Endothelial cell of umbilical vein (primary cell): Measurements from ENCODE around the gene SPATA18. TPM values are rescaled to one million over a fixed set of nuclear protein-coding genes. Genes with fewer than 3 reads are reported as not detected.

Experiments
- BruUV-seq: library from RNA; stranded (reverse); fragments of 400-500 nt; replicated peaks from 2 replicates; lab custom pipeline; 2021; lab: Mats Ljungman, UMichigan
- CTCF ChIA-PET: fragments of 300-600, 350-600 bp; sonication (Branson Sonifier 250); formaldehyde crosslinking; loops from one replicate; lab custom pipeline; 2021; ENCODE audit warnings: antibody characterized with exemption, inconsistent platforms; lab: Charles Lee
- POLR2A ChIA-PET: fragments of 300-600, 350-600 bp; sonication (Branson Sonifier 250); formaldehyde crosslinking; loops from one replicate; lab custom pipeline; 2021; ENCODE audit warnings: antibody characterized with exemption, inconsistent platforms; lab: Charles Lee
- DNase-seq: peaks from one replicate; pipeline ENCODE4 v3.0.0-alpha.2; 2011; ENCODE audit warnings: low read depth, low spot score
- FAIRE-seq: peaks from 2 replicates; lab custom pipeline; 2011; peaks lifted over from hg19 to GRCh38; lab: Jason Lieb, UNC
- H2AFZ ChIP-seq: 2 replicates; pipeline ENCODE4 v1.6.0; 2012; ENCODE audit warnings: low read depth, low read length, control low read depth, inconsistent platforms
- H3K27ac ChIP-seq: 2 replicates; pipeline ENCODE4 v1.5.1; 2011; ENCODE audit warnings: low read depth, mild to moderate bottlenecking, control low read depth, low read length, moderate library complexity; ENCODE audit not compliant: insufficient read depth
- H3K27me3 ChIP-seq, 2 experiments: 2 replicates each; pipeline versions ENCODE4 v1.6.0 to v1.6.1; 2011; ENCODE audit warnings: low read length in 2 of 2, mixed read lengths in 1 of 2; ENCODE audit not compliant: control insufficient read depth in 2 of 2, insufficient read depth in 2 of 2
- H3K36me3 ChIP-seq, 2 experiments: 2 replicates in 1 of 2; 3 replicates in 1 of 2; pipeline ENCODE4 v1.5.1; 2011; ENCODE audit warnings: low read length in 2 of 2, mild to moderate bottlenecking in 1 of 2, moderate library complexity in 1 of 2; ENCODE audit not compliant: control insufficient read depth in 2 of 2, insufficient read depth in 2 of 2; ENCODE audit errors: extremely low read depth in 1 of 2
- H3K4me1 ChIP-seq: 3 replicates; pipeline ENCODE4 v1.5.1; 2011; ENCODE audit warnings: mild to moderate bottlenecking, low read length; ENCODE audit not compliant: control insufficient read depth, insufficient read depth; ENCODE audit errors: extremely low read depth
- H3K4me2 ChIP-seq: 2 replicates; pipeline ENCODE4 v1.6.1; 2011; ENCODE audit warnings: low read length, control low read depth, mixed read lengths; ENCODE audit not compliant: insufficient read depth
- H3K4me3 ChIP-seq, 3 experiments: fragments of 200-600 bp in 1 of 3; sonication (generic), shearing (Covaris generic) in 1 of 3; replicated peaks in 1 of 3; 2 replicates each; pipeline ENCODE4 v1.5.1; 2011 to 2016; ENCODE audit warnings: control low read depth in 3 of 3, low read length in 3 of 3, mild to moderate bottlenecking in 2 of 3, inconsistent platforms in 1 of 3, low read depth in 1 of 3, moderate library complexity in 1 of 3; ENCODE audit not compliant: insufficient read depth in 1 of 3
- H3K79me2 ChIP-seq: 2 replicates; pipeline ENCODE4 v1.6.0; 2012; ENCODE audit warnings: low read length, inconsistent platforms; ENCODE audit not compliant: control insufficient read depth, insufficient read depth
- H3K9ac ChIP-seq: replicated peaks from 2 replicates; pipeline ENCODE3; 2011; ENCODE audit warnings: low read length, control low read depth; ENCODE audit not compliant: insufficient read depth; ENCODE audit errors: extremely low read depth
- H3K9me1 ChIP-seq: replicated peaks from 3 replicates; pipeline ENCODE4 v1.6.0; 2011; ENCODE audit warnings: mild to moderate bottlenecking, low read length; ENCODE audit not compliant: control insufficient read depth, insufficient read depth; ENCODE audit errors: extremely low read depth
- H3K9me3 ChIP-seq: replicated peaks from 2 replicates; pipeline ENCODE4 v1.5.1; 2012; ENCODE audit warnings: low read length, inconsistent platforms; ENCODE audit not compliant: control insufficient read depth, insufficient read depth
- H4K20me1 ChIP-seq: replicated peaks from 2 replicates; pipeline ENCODE3; 2011; ENCODE audit warnings: mild to moderate bottlenecking, low read length; ENCODE audit not compliant: control insufficient read depth, insufficient read depth; ENCODE audit errors: extremely low read depth
- CTCF ChIP-seq, 2 donors: IDR thresholded peaks; 1 replicate in 1 of 2; 2 replicates in 1 of 2; pipeline ENCODE4 v1.5.1; 2011; ENCODE audit warnings: low read length in 2 of 2, mild to moderate bottlenecking in 2 of 2, moderate library complexity in 2 of 2, control low read depth in 1 of 2, inconsistent platforms in 1 of 2, low read depth in 1 of 2; ENCODE audit not compliant: insufficient read depth in 1 of 2; ENCODE audit errors: extremely low read depth in 1 of 2
- EZH2 ChIP-seq: IDR thresholded peaks from 2 replicates; pipeline ENCODE4 v1.6.1; 2012; ENCODE audit warnings: borderline replicate concordance, low read depth, mild to moderate bottlenecking, moderate library complexity, low read length, inconsistent platforms; ENCODE audit not compliant: severe bottlenecking
- FOS ChIP-seq: IDR thresholded peaks from 2 replicates; pipeline ENCODE4 v1.6.1; 2011; ENCODE audit warnings: mild to moderate bottlenecking, low read length, moderate library complexity, borderline replicate concordance; ENCODE audit not compliant: insufficient read depth
- GATA2 ChIP-seq: IDR thresholded peaks from 2 replicates; pipeline ENCODE4 v1.7.0; 2011; ENCODE audit warnings: low read depth, mild to moderate bottlenecking, moderate library complexity, mixed read lengths, low read length; ENCODE audit not compliant: insufficient read length, insufficient read depth
- JUN ChIP-seq: IDR thresholded peaks from 2 replicates; pipeline ENCODE4 v1.6.1; 2011; ENCODE audit warnings: borderline replicate concordance, low read depth; ENCODE audit not compliant: insufficient read length, insufficient read depth
- MAX ChIP-seq: IDR thresholded peaks from 2 replicates; pipeline ENCODE4 v1.6.1; 2011; ENCODE audit not compliant: insufficient read depth, insufficient read length
- MYC ChIP-seq: IDR thresholded peaks from one replicate; pipeline ENCODE4 v1.6.1; 2011; ENCODE audit warnings: mild to moderate bottlenecking, low read depth, low read length
- POLR2A ChIP-seq: IDR thresholded peaks from 2 replicates; pipeline ENCODE4 v1.6.1; 2012; ENCODE audit warnings: low read depth, mild to moderate bottlenecking, control low read depth, low read length
- POLR2AphosphoS5 ChIP-seq: IDR thresholded peaks from 2 replicates; pipeline ENCODE4 v1.6.1; 2012; ENCODE audit warnings: low read depth, mild to moderate bottlenecking, control low read depth, low read length, moderate library complexity; ENCODE audit not compliant: insufficient read depth
- dilution Hi-C: fragments of 300-500 bp; cut with MboI; formaldehyde crosslinking; loops from one replicate; pipeline ENCODE4 v1.15.0; 2019; ENCODE audit warnings: low sequenced_read_pairs; ENCODE audit not compliant: extremely low pct_ligation_motif_present
- intact Hi-C: fragments of 100-400 bp; cut with micrococcal nuclease; formaldehyde crosslinking; loops from one replicate; pipeline ENCODE4 v1.10.0; 2022
- polyA plus RNA-seq, 4 experiments: library from polyadenylated mRNA; depleted of rRNA in 3 of 4; stranded (reverse) in 3 of 4; unstranded in 1 of 4; fragments of >200 nt; gene quantifications; 2 replicates each; pipeline versions ENCODE4 v1.2.1 to v1.2.3, GENCODE V29; 2011 to 2012; ENCODE audit warnings: missing spikeins in 1 of 4
- total RNA-seq: library from RNA; stranded (reverse); gene quantifications from 2 replicates; pipeline ENCODE4 v1.2.3, GENCODE V29; 2021

The SPATA18 gene
- total and polyA plus RNA-seq, 2 donors (not counting 3 experiments of a cell fraction or from before 2014, with no cell fraction given), result 2.7 to 4.6 TPM

GRCh38 chr4:52032005-52032404 is 19.1 kb upstream of the SPATA18 start:
- DNase-seq, result no peak
- FAIRE-seq, result no peak
- ChIA-PET POLR2A (no interaction called here), CTCF (no interaction called here)
- Histone ChIP-seq H3K4me2 (no peak overlapping the region), H4K20me1 (peaks cover 9% of the 10 kb centered on the region), H3K36me3 (peaks cover 5 to 8% of the 10 kb centered on the region in 2 experiments), H3K4me1 (peaks cover 9% of the 10 kb centered on the region), H3K9me1 (no peaks in the 10 kb centered on the region), H3K9me3 (no peaks in the 10 kb centered on the region), H3K4me3 (no peak overlapping the region), H3K27me3 (no peaks in the 10 kb centered on the region), H2AFZ (no peak overlapping the region), H3K79me2 (peaks cover 35% of the 10 kb centered on the region), H3K9ac (no peak overlapping the region), H3K27ac (no peak overlapping the region)
- no TSS peak for BruUV-seq
- intact Hi-C loops (no loop called here), dilution Hi-C loops (no loop called here)
- TF ChIP-seq CTCF (IDR thresholded peaks at IDR 0.05; ENCODE audit: extremely low read depth in 1 of 2, insufficient read depth in 1 of 2, low read depth in 1 of 2, low read length in 2 of 2) (no peak), POLR2A (no peak), MAX (no peak), EZH2 (no peak), POLR2AphosphoS5 (no peak), GATA2 (no peak), MYC (no peak), JUN (no peak), FOS (no peak)
